ENCODE data around the gene AGXT2.

AGXT2 gene

DNA sequence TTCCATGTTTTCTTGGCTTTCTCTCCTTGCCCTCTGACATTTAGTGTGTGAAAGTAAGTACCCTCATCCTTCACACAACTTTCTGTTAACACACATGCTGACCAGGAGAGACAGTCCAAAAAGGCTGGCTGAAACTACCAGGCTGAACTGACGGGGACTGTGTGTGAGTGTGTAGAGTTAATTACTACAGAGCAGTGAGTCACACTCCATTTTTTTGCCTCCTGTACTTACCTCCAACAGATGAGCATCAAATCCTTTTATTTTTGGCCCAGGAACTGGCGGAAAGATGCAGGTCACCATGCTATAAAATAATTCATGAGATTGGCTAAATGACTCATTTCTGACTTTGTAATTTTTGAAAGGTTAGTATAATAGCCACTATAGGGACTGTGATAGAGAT is 20.2 kb upstream of the AGXT2 start:
- Histone ChIP-seq H3K27ac (ENCODE audit: low read length) (no peak overlapping the region), H3K4me1 (ENCODE audit: insufficient read depth, low read length) (no peaks in the 10 kb centered on the region), H3K9me3 (ENCODE audit: insufficient read depth, low read length, severe bottlenecking) (no peaks in the 10 kb centered on the region), H2AFZ (ENCODE audit: low read depth, low read length) (no peak overlapping the region), H3K9ac (ENCODE audit: low read depth, low read length) (no peak overlapping the region), H4K20me1 (ENCODE audit: insufficient read depth, low read length) (no peaks in the 10 kb centered on the region), H3K36me3 (ENCODE audit: insufficient read depth, low read length) (no peaks in the 10 kb centered on the region), H3K4me2 (ENCODE audit: insufficient read depth, low read length) (no peak overlapping the region), H3K4me3 (ENCODE audit: low read depth in 1 of 2, low read length in 2 of 2) (no peak overlapping the region), H3K27me3 (ENCODE audit: insufficient read depth, low read length, poor library complexity) (peaks cover 5% of the 10 kb centered on the region), H3K79me2 (ENCODE audit: insufficient read depth, low read length) (no peaks in the 10 kb centered on the region)
- DNase-seq (no peak), ATAC-seq (ENCODE audit: insufficient read depth, low read depth) (no peak)
- TF ChIP-seq EZH2 (IDR thresholded peaks at IDR 0.05; ENCODE audit: borderline replicate concordance, low read depth, low read length, severe bottlenecking): no peak

- no peak for DNase-seq
- Histone ChIP-seq H4K20me1 (ENCODE audit: insufficient read depth, low read length) (no peaks in the 10 kb centered on the region), H3K4me3 (ENCODE audit: low read depth in 1 of 2, low read length in 2 of 2) (no peak overlapping the region), H3K9ac (ENCODE audit: low read depth, low read length) (no peak overlapping the region), H3K9me3 (ENCODE audit: insufficient read depth, low read length, severe bottlenecking) (no peaks in the 10 kb centered on the region), H3K27ac (ENCODE audit: low read length) (no peak overlapping the region), H3K36me3 (ENCODE audit: insufficient read depth, low read length) (no peaks in the 10 kb centered on the region), H3K4me1 (ENCODE audit: insufficient read depth, low read length) (no peaks in the 10 kb centered on the region), H3K79me2 (ENCODE audit: insufficient read depth, low read length) (no peaks in the 10 kb centered on the region), H3K27me3 (ENCODE audit: insufficient read depth, low read length, poor library complexity) (peaks cover 5% of the 10 kb centered on the region), H2AFZ (ENCODE audit: low read depth, low read length) (no peak overlapping the region), H3K4me2 (ENCODE audit: insufficient read depth, low read length) (no peak overlapping the region)
- ATAC-seq (ENCODE audit: insufficient read depth, low read depth): no peak
- no peak for TF ChIP-seq EZH2 (IDR thresholded peaks at IDR 0.05; ENCODE audit: borderline replicate concordance, low read depth, low read length, severe bottlenecking)
- TF ChIP-seq, protein P1, sequence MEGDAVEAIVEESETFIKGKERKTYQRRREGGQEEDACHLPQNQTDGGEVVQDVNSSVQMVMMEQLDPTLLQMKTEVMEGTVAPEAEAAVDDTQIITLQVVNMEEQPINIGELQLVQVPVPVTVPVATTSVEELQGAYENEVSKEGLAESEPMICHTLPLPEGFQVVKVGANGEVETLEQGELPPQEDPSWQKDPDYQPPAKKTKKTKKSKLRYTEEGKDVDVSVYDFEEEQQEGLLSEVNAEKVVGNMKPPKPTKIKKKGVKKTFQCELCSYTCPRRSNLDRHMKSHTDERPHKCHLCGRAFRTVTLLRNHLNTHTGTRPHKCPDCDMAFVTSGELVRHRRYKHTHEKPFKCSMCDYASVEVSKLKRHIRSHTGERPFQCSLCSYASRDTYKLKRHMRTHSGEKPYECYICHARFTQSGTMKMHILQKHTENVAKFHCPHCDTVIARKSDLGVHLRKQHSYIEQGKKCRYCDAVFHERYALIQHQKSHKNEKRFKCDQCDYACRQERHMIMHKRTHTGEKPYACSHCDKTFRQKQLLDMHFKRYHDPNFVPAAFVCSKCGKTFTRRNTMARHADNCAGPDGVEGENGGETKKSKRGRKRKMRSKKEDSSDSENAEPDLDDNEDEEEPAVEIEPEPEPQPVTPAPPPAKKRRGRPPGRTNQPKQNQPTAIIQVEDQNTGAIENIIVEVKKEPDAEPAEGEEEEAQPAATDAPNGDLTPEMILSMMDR (IDR thresholded peaks at IDR 0.05; ENCODE audit: borderline replicate concordance, extremely low read depth, low read length, poor library complexity, severe bottlenecking): no peak
Measured at GRCh38 chr5:35066260-35066795, 18.6 kb upstream of the AGXT2 start.

DNA sequence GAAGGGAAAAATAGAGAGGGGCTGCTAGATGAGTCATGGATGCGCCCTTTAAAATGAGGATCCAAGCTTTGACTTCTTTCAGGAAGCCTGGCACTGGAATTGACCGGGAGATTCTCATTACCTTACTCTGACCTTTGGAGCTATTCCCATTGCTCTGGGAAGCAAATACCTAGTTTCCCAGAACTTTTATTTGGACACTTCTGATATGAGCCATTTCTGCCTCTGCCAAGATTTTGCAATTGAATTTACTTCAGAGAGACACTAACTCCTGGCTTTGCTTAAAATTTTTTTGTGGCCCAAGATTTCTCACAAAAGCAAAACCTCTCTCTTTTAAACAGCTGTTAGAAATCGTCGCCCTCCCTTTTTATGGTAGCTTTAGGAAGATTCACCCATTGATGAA is 15.7 kb upstream of the AGXT2 start:
- Histone ChIP-seq H3K4me3 (ENCODE audit: low read depth in 1 of 2, low read length in 2 of 2) (no peak overlapping the region), H2AFZ (ENCODE audit: low read depth, low read length) (no peak overlapping the region), H3K27me3 (ENCODE audit: insufficient read depth, low read length, poor library complexity) (peaks cover 2% of the 10 kb centered on the region), H3K9me3 (ENCODE audit: insufficient read depth, low read length, severe bottlenecking) (no peaks in the 10 kb centered on the region), H3K27ac (ENCODE audit: low read length) (no peak overlapping the region), H3K9ac (ENCODE audit: low read depth, low read length) (no peak overlapping the region), H4K20me1 (ENCODE audit: insufficient read depth, low read length) (no peaks in the 10 kb centered on the region), H3K79me2 (ENCODE audit: insufficient read depth, low read length) (no peaks in the 10 kb centered on the region), H3K4me1 (ENCODE audit: insufficient read depth, low read length) (no peaks in the 10 kb centered on the region), H3K36me3 (ENCODE audit: insufficient read depth, low read length) (no peaks in the 10 kb centered on the region), H3K4me2 (ENCODE audit: insufficient read depth, low read length) (no peak overlapping the region)
- ATAC-seq (ENCODE audit: insufficient read depth, low read depth): no peak
- TF ChIP-seq EZH2 (IDR thresholded peaks at IDR 0.05; ENCODE audit: borderline replicate concordance, low read depth, low read length, severe bottlenecking): no peak
- TF ChIP-seq, protein P1 (IDR thresholded peaks at IDR 0.05; ENCODE audit: borderline replicate concordance, extremely low read depth, low read length, poor library complexity, severe bottlenecking): no peak
- no peak for DNase-seq

DNA sequence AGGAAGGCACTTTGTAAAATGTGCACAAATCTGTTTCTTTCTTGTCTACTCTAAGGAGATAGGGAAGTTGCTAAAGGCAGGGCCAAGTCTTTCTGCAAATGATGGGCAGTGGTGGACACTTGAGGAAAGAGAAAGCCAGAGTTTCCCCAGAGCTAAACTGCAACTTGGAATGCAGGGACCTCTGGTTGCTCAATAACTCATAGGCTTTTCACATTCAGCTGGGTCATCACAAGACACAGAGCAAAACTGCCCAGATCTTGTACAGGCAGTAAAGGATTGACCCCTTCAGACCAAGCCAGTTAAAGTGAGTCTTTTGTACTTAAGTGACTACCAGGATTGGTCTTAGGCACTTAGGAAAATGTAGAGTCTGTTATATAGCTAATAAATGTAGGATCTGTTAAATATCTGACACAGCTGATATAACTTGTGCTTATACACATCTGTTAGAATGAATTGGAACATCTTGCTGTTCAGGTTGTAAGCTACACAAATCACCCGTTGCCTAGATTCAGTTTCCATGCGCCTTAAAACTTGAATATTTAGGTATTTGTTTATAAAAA is 13.5 kb upstream of the AGXT2 start:
- Histone ChIP-seq H3K9me3 (ENCODE audit: insufficient read depth, low read length, severe bottlenecking) (no peaks in the 10 kb centered on the region), H3K4me3 (ENCODE audit: low read depth in 1 of 2, low read length in 2 of 2) (no peak overlapping the region), H3K4me2 (ENCODE audit: insufficient read depth, low read length) (no peak overlapping the region), H3K79me2 (ENCODE audit: insufficient read depth, low read length) (no peaks in the 10 kb centered on the region), H3K27me3 (ENCODE audit: insufficient read depth, low read length, poor library complexity) (peaks cover 2% of the 10 kb centered on the region), H4K20me1 (ENCODE audit: insufficient read depth, low read length) (no peaks in the 10 kb centered on the region), H3K27ac (ENCODE audit: low read length) (no peak overlapping the region), H3K36me3 (ENCODE audit: insufficient read depth, low read length) (no peaks in the 10 kb centered on the region), H3K9ac (ENCODE audit: low read depth, low read length) (no peak overlapping the region), H2AFZ (ENCODE audit: low read depth, low read length) (no peak overlapping the region), H3K4me1 (ENCODE audit: insufficient read depth, low read length) (no peaks in the 10 kb centered on the region)
- TF ChIP-seq EZH2 (IDR thresholded peaks at IDR 0.05; ENCODE audit: borderline replicate concordance, low read depth, low read length, severe bottlenecking): no peak
- TF ChIP-seq, protein P1 (IDR thresholded peaks at IDR 0.05; ENCODE audit: borderline replicate concordance, extremely low read depth, low read length, poor library complexity, severe bottlenecking): no peak
- ATAC-seq (ENCODE audit: insufficient read depth, low read depth) (no peak), DNase-seq (no peak)

Data from DND-41 (cell line).